H9 (cell line): ENCODE data around the gene ZBTB12. TPM values are rescaled to one million over a fixed set of nuclear protein-coding genes. Genes with fewer than 3 reads are reported as not detected.

Experiments used
- DNase-seq: peaks from one replicate; pipeline ENCODE4 v3.0.0-alpha.2; 2017
- H2AFZ ChIP-seq: one replicate; pipeline ENCODE4 v1.6.1; 2013; ENCODE audit warnings: mild to moderate bottlenecking, low read length, control low read depth, moderate library complexity
- H2AK5ac ChIP-seq: 2 replicates; pipeline ENCODE4 v1.6.1; 2013; ENCODE audit warnings: low read length, control low read depth, mixed read lengths; ENCODE audit not compliant: insufficient read length
- H2BK120ac ChIP-seq: one replicate; pipeline ENCODE4 v1.6.1; 2013; ENCODE audit warnings: low read depth, mild to moderate bottlenecking, low read length, control low read depth, inconsistent platforms; ENCODE audit not compliant: poor library complexity, severe bottlenecking
- H2BK12ac ChIP-seq: 2 replicates; pipeline ENCODE4 v1.6.1; 2013; ENCODE audit warnings: low read length, control low read depth, mixed read lengths, low read depth; ENCODE audit not compliant: insufficient read length
- H2BK15ac ChIP-seq: 2 replicates; pipeline ENCODE4 v1.6.1; 2013; ENCODE audit warnings: low read depth, low read length, control low read depth
- H2BK20ac ChIP-seq: one replicate; pipeline ENCODE4 v1.6.1; 2013; ENCODE audit warnings: low read depth, mild to moderate bottlenecking, low read length, control low read depth, inconsistent platforms; ENCODE audit not compliant: poor library complexity, severe bottlenecking
- H2BK5ac ChIP-seq: 2 replicates; pipeline ENCODE4 v1.6.1; 2013; ENCODE audit warnings: low read length, control low read depth, mixed read lengths; ENCODE audit not compliant: insufficient read length
- H3K14ac ChIP-seq: 2 replicates; pipeline ENCODE4 v1.6.1; 2013; ENCODE audit warnings: low read length, control low read depth; ENCODE audit not compliant: insufficient read depth
- H3K18ac ChIP-seq: 2 replicates; pipeline ENCODE4 v1.6.1; 2013; ENCODE audit warnings: low read depth, mild to moderate bottlenecking, mixed read lengths, low read length, control low read depth; ENCODE audit not compliant: insufficient read length
- H3K23ac ChIP-seq: 2 replicates; pipeline ENCODE4 v1.6.1; 2013; ENCODE audit warnings: low read length, control low read depth, mixed read lengths, low read depth; ENCODE audit not compliant: insufficient read length
- H3K23me2 ChIP-seq: 2 replicates; pipeline ENCODE4 v1.6.1; 2013; ENCODE audit warnings: low read depth, mild to moderate bottlenecking, mixed read lengths, low read length, control low read depth; ENCODE audit not compliant: insufficient read length, poor library complexity, severe bottlenecking
- H3K27ac ChIP-seq: 2 replicates; pipeline ENCODE4 v1.5.1; 2013; ENCODE audit warnings: low read length, control low read depth, mixed read lengths, low read depth; ENCODE audit not compliant: insufficient read length
- H3K27me3 ChIP-seq: 2 replicates; pipeline ENCODE4 v1.6.1; 2013; ENCODE audit warnings: low read length, control low read depth, inconsistent platforms; ENCODE audit not compliant: insufficient read depth
- H3K4ac ChIP-seq: 2 replicates; pipeline ENCODE4 v1.6.1; 2013; ENCODE audit warnings: low read depth, mild to moderate bottlenecking, control low read depth, inconsistent platforms, low read length, moderate library complexity
- H3K4me1 ChIP-seq: 2 replicates; pipeline ENCODE4 v1.6.1; 2013; ENCODE audit warnings: low read length, control low read depth, inconsistent platforms; ENCODE audit not compliant: insufficient read depth
- H3K4me2 ChIP-seq: 2 replicates; pipeline ENCODE4 v1.6.1; 2013; ENCODE audit warnings: low read length, control low read depth, mixed read lengths; ENCODE audit not compliant: insufficient read length, insufficient read depth
- H3K56ac ChIP-seq: 2 replicates; pipeline ENCODE4 v1.6.1; 2013; ENCODE audit warnings: low read depth, mild to moderate bottlenecking, mixed read lengths, low read length, control low read depth; ENCODE audit not compliant: insufficient read length
- H3K79me1 ChIP-seq: 2 replicates; pipeline ENCODE4 v1.6.1; 2013; ENCODE audit warnings: low read depth, mild to moderate bottlenecking, moderate library complexity, low read length, control low read depth, inconsistent platforms; ENCODE audit not compliant: insufficient read depth, poor library complexity, severe bottlenecking
- H3K79me2 ChIP-seq: 2 replicates; pipeline ENCODE4 v1.6.1; 2013; ENCODE audit warnings: low read length, control low read depth, inconsistent platforms; ENCODE audit not compliant: insufficient read depth
- H3K9ac ChIP-seq: 2 replicates; pipeline ENCODE4 v1.6.1; 2013; ENCODE audit warnings: low read length, control low read depth, mixed read lengths; ENCODE audit not compliant: insufficient read length; ENCODE audit errors: extremely low read depth
- H3K9me3 ChIP-seq: one replicate; pipeline ENCODE4 v1.6.1; 2013; ENCODE audit warnings: low read depth, low read length, inconsistent platforms; ENCODE audit not compliant: control insufficient read depth
- H3T11ph ChIP-seq: one replicate; pipeline ENCODE4 v1.6.1; 2013; ENCODE audit warnings: mild to moderate bottlenecking, low read length, control low read depth, inconsistent platforms
- H4K20me1 ChIP-seq: one replicate; pipeline ENCODE4 v1.6.1; 2013; ENCODE audit not compliant: control insufficient read depth, insufficient read length, insufficient read depth
- H4K5ac ChIP-seq: 2 replicates; pipeline ENCODE4 v1.6.1; 2013; ENCODE audit warnings: low read depth, mild to moderate bottlenecking, mixed read lengths, low read length, control low read depth; ENCODE audit not compliant: insufficient read length
- H4K8ac ChIP-seq: replicated peaks from 2 replicates; pipeline ENCODE4 v1.6.1; 2013; ENCODE audit warnings: low read length, control low read depth, mixed read lengths, low read depth; ENCODE audit not compliant: insufficient read length
- H4K91ac ChIP-seq: 2 replicates; pipeline ENCODE4 v1.6.1; 2013; ENCODE audit warnings: low read depth, mild to moderate bottlenecking, moderate library complexity, mixed read lengths, low read length, control low read depth; ENCODE audit not compliant: insufficient read length
- H3K27ac Mint-ChIP-seq, 3 experiments: 2 replicates in 2 of 3; 3 replicates in 1 of 3; pipeline ENCODE4 v1.8.0; 2020 to 2021; ENCODE audit warnings: mixed read lengths in 3 of 3, mild to moderate bottlenecking in 1 of 3, moderate library complexity in 1 of 3
- H3K27me3 Mint-ChIP-seq: 2 replicates; pipeline ENCODE4 v1.8.0; 2021; ENCODE audit warnings: low read depth, mild to moderate bottlenecking, moderate library complexity, mixed read lengths
- H3K36me3 Mint-ChIP-seq, 3 experiments: 2 replicates in 2 of 3; 3 replicates in 1 of 3; pipeline ENCODE4 v1.8.0; 2020 to 2021; ENCODE audit warnings: low read depth in 3 of 3, mixed read lengths in 3 of 3; ENCODE audit not compliant: insufficient read depth in 1 of 3
- H3K4me1 Mint-ChIP-seq, 2 experiments: 2 replicates each; pipeline ENCODE4 v1.8.0; 2020; ENCODE audit warnings: mixed read lengths in 2 of 2
- H3K4me3 Mint-ChIP-seq, 2 experiments: 2 replicates in 1 of 2; 3 replicates in 1 of 2; pipeline ENCODE4 v1.8.0; 2020 to 2021; ENCODE audit warnings: mild to moderate bottlenecking in 2 of 2, mixed read lengths in 2 of 2, moderate library complexity in 1 of 2
- H3K9me3 Mint-ChIP-seq, 2 experiments: 2 replicates in 1 of 2; 3 replicates in 1 of 2; pipeline ENCODE4 v1.8.0; 2020; ENCODE audit warnings: mild to moderate bottlenecking in 2 of 2, mixed read lengths in 2 of 2, moderate library complexity in 1 of 2
- WGBS: extraction: QIAGEN DNeasy Blood & Tissue Kit; methylation state at CpG from one replicate; pipeline ENCODE4 v1.1.7; 2013; ENCODE audit warnings: missing lambda C conversion rate, low lambda C conversion rate, mixed read lengths; ENCODE audit not compliant: insufficient read length; ENCODE audit errors: extremely low coverage; 5-methylcytosine and 5-hydroxymethylcytosine counted together
- total RNA-seq: library from RNA; stranded (reverse); gene quantifications from 2 replicates; pipeline ENCODE4 v1.2.1, GENCODE V29; 2021
- TF ChIP-seq, protein P1 (sequence below): fragments of 200-600 bp; sonication (generic); conservative IDR thresholded peaks from 3 replicates; pipeline ENCODE4 v1.8.0; 2021; ENCODE audit warnings: antibody characterized with exemption, mild to moderate bottlenecking

ZBTB12 gene
- total RNA-seq, 1 experiment from 2014 or later, result 31.0 TPM

DNA sequence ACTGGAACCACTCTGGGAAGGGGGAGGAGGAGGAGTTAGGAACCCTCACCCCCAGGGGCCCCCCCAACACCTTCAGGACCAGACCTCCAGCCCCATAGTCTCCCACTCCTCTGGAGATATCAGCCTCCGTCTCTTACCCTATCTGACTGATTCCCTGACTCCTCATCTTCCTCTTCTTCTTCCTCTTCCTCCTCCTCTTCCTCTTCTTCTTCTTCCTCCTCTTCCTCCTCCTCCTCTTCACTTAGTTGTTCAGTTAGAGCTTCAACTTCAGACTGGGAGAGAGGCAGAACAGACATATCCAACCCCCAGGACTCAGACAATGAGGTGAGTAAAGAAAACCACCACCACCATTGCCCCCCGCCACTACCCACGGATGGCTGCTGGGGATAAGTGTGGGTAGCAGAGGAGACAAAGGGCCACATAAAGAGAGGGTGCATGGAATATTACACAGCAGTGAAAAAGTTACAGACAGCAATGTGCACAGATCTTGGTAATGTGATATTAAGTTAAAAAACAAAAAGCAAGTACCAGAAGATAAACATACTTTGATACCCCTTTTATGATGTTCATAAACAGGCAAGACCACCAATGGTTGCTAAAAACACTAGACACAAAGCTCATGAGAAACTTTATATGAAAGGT is 12.4 kb downstream of the ZBTB12 start:
- no peak overlapping the region for H4K8ac ChIP-seq
- no peak overlapping the region for H3K27ac ChIP-seq
- no peaks in the 10 kb centered on the region for H3K23me2 ChIP-seq
- Mint-ChIP-seq H3K27ac (no peak overlapping the region), H3K9me3 (no peaks in the 10 kb centered on the region), H3K27me3 (no peaks in the 10 kb centered on the region), H3K4me3 (no peak overlapping the region), H3K36me3 (peaks cover 61 to 95% (median 93%) of the 10 kb centered on the region in 3 experiments; a peak in 6 of 7 replicates), H3K4me1 (no peaks in the 10 kb centered on the region)
- H4K91ac ChIP-seq, result no peak overlapping the region
- no peak overlapping the region for H2AK5ac ChIP-seq
- no peak overlapping the region for H3K14ac ChIP-seq
- H3K18ac ChIP-seq, result no peak overlapping the region
- no peaks in the 10 kb centered on the region for H3K27me3 ChIP-seq
- no peaks in the 10 kb centered on the region for H3K79me1 ChIP-seq
- no peak overlapping the region for H3K9ac ChIP-seq
- no peak overlapping the region for H3K23ac ChIP-seq
- H3K79me2 ChIP-seq, result no peaks in the 10 kb centered on the region
- H2BK20ac ChIP-seq, result no peak overlapping the region
- no CpG with 5 or more reads among the region's 3 CpGs for WGBS
- H2AFZ ChIP-seq, result no peak overlapping the region
- H2BK15ac ChIP-seq, result no peak overlapping the region
- H3K4me1 ChIP-seq, result no peaks in the 10 kb centered on the region
- no peak overlapping the region for H3T11ph ChIP-seq
- no peak overlapping the region for H2BK12ac ChIP-seq
- no peak overlapping the region for H4K5ac ChIP-seq
- H4K20me1 ChIP-seq, result no peaks in the 10 kb centered on the region
- H3K4ac ChIP-seq, result no peak overlapping the region
- H3K56ac ChIP-seq, result no peak overlapping the region
- TF ChIP-seq, protein P1, sequence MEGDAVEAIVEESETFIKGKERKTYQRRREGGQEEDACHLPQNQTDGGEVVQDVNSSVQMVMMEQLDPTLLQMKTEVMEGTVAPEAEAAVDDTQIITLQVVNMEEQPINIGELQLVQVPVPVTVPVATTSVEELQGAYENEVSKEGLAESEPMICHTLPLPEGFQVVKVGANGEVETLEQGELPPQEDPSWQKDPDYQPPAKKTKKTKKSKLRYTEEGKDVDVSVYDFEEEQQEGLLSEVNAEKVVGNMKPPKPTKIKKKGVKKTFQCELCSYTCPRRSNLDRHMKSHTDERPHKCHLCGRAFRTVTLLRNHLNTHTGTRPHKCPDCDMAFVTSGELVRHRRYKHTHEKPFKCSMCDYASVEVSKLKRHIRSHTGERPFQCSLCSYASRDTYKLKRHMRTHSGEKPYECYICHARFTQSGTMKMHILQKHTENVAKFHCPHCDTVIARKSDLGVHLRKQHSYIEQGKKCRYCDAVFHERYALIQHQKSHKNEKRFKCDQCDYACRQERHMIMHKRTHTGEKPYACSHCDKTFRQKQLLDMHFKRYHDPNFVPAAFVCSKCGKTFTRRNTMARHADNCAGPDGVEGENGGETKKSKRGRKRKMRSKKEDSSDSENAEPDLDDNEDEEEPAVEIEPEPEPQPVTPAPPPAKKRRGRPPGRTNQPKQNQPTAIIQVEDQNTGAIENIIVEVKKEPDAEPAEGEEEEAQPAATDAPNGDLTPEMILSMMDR, result no peak
- DNase-seq, result no peak
- H2BK5ac ChIP-seq, result no peak overlapping the region
- no peak overlapping the region for H3K4me2 ChIP-seq
- H3K9me3 ChIP-seq, result no peaks in the 10 kb centered on the region
- H2BK120ac ChIP-seq, result no peak overlapping the region
